HUDEP-2 (cell line): Measurements from ENCODE around the gene ZNF500.
"Not testable (repeated sequence)": the region's sequence is repeated elsewhere in the genome, so short reads cannot be mapped to it uniquely, and the experiment has no call there.

ENCODE experiments used
- DNase-seq, 76 experiments: peaks; one replicate each; lab custom pipeline; 2025; ENCODE audit not compliant: unreplicated experiment in 76 of 76; lab: John Stamatoyannopoulos, UW

The ZNF500 gene

GRCh38 chr16:4796982-4797804 is 30.2 kb upstream of the ZNF500 start:
- no peak for DNase-seq

GRCh38 chr16:4795828-4796572 is 29.0 kb upstream of the ZNF500 start:
- DNase-seq = no peak

GRCh38 chr16:4795181-4795827 is 28.3 kb upstream of the ZNF500 start, which contains the start of gene SMIM22:
SMIM22 (plus strand) TSS chr16:4795369; CDS start chr16:4795735, 366 bp downstream.
- no peak for DNase-seq

- DNase-seq = no peak
Observed at GRCh38 chr16:4792951-4793513, 26.1 kb upstream of the ZNF500 start.

- no peak for DNase-seq
Observed at GRCh38 chr16:4790871-4791270, 23.9 kb upstream of the ZNF500 start.

- DNase-seq = no peak
Observed at GRCh38 chr16:4790261-4790660, 23.3 kb upstream of the ZNF500 start.

- DNase-seq = no peak
Observed at GRCh38 chr16:4788910-4789309, 21.9 kb upstream of the ZNF500 start.

- DNase-seq = no peak
Observed at GRCh38 chr16:4788489-4788889, 21.5 kb upstream of the ZNF500 start.

GRCh38 chr16:4787627-4788482 is 20.9 kb upstream of the ZNF500 start, which contains the start of gene SEPTIN12:
SEPTIN12 (minus strand) TSS chr16:4788345; CDS start chr16:4787645, 700 bp downstream.
- DNase-seq = no peak

GRCh38 chr16:4787068-4787467 is 20.1 kb upstream of the ZNF500 start:
- DNase-seq = no peak

- DNase-seq = no peak
Observed at GRCh38 chr16:4785758-4786433, 18.9 kb upstream of the ZNF500 start.

GRCh38 chr16:4784444-4784987 is 17.6 kb upstream of the ZNF500 start:
- DNase-seq = not testable (repeated sequence)

- DNase-seq = no peak
Observed at GRCh38 chr16:4783951-4784336, 17.0 kb upstream of the ZNF500 start.

- DNase-seq = no peak
Observed at GRCh38 chr16:4783251-4783950, 16.4 kb upstream of the ZNF500 start.

GRCh38 chr16:4780235-4780634 is 13.3 kb upstream of the ZNF500 start:
- no peak for DNase-seq

- DNase-seq = no peak
Observed at GRCh38 chr16:4778050-4778392, 11.1 kb upstream of the ZNF500 start.

GRCh38 chr16:4777339-4778049 is 10.5 kb upstream of the ZNF500 start:
- DNase-seq = no peak

- no peak for DNase-seq
Observed at GRCh38 chr16:4776141-4776705, 9.3 kb upstream of the ZNF500 start.
